ENCODE results near the gene SAFB.

DNA sequence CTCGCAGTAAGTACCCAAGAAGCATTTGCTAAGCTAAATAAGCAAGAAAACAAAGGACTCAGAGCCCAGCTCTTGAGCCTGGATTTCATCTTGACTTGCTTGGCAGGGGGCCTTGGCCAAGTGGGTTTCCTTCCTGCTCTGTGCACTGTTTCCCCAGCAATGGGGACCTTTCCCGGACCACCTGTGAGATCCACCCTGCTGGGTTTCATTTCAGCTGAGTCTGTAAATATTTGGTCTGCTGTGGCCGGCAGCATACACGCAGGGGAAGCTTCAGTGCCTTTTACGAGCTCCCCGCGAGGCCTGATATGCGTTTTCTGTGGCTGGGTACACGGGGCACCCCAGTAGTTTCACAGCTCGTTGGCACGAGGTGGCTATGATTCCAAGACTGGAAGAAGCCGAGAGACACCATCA is 42.7 kb upstream of the SAFB start:
- TF ChIP-seq, protein P1, sequence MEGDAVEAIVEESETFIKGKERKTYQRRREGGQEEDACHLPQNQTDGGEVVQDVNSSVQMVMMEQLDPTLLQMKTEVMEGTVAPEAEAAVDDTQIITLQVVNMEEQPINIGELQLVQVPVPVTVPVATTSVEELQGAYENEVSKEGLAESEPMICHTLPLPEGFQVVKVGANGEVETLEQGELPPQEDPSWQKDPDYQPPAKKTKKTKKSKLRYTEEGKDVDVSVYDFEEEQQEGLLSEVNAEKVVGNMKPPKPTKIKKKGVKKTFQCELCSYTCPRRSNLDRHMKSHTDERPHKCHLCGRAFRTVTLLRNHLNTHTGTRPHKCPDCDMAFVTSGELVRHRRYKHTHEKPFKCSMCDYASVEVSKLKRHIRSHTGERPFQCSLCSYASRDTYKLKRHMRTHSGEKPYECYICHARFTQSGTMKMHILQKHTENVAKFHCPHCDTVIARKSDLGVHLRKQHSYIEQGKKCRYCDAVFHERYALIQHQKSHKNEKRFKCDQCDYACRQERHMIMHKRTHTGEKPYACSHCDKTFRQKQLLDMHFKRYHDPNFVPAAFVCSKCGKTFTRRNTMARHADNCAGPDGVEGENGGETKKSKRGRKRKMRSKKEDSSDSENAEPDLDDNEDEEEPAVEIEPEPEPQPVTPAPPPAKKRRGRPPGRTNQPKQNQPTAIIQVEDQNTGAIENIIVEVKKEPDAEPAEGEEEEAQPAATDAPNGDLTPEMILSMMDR (IDR thresholded peaks at IDR 0.05): no peak
- TF ChIP-seq POLR2A (IDR thresholded peaks at IDR 0.05): no peak
